CD4-positive, alpha-beta T cell treated with Interleukin-15 for 1 hour (primary cell): ENCODE results near the gene CREBRF.
A peak's percentile ranks its signal among the peaks of the same experiment; 100 is the strongest.
"Not testable (repeated sequence)": the region's sequence is repeated elsewhere in the genome, so short reads cannot be mapped to it uniquely, and the experiment has no call there.

ENCODE experiments used
- DNase-seq: peaks from one replicate; pipeline ENCODE4 v3.0.0-alpha.2; 2020

Gene CREBRF

GRCh38 chr5:173089581-173089980, 33.4 kb downstream of the CREBRF start:
- no peak for DNase-seq

DNA sequence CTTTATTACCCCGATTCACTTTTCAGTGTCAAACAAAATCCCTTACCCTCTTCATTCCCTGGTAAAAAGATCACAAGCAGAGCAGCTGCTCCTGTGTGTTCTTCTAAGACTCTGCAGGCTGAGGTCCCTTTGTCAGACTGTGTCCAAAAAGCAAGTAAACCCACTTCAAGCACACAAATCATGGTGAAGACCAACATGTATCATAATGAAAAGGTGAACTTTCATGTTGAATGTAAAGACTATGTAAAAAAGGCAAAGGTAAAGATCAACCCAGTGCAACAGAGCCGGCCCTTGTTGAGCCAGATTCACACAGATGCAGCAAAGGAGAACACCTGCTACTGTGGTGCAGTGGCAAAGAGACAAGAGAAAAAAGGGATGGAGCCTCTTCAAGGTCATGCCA, 34.5 kb downstream of the CREBRF start:
- DNase-seq = no peak

- no peak for DNase-seq
Observed at GRCh38 chr5:173091981-173092380, 35.8 kb downstream of the CREBRF start.

DNA sequence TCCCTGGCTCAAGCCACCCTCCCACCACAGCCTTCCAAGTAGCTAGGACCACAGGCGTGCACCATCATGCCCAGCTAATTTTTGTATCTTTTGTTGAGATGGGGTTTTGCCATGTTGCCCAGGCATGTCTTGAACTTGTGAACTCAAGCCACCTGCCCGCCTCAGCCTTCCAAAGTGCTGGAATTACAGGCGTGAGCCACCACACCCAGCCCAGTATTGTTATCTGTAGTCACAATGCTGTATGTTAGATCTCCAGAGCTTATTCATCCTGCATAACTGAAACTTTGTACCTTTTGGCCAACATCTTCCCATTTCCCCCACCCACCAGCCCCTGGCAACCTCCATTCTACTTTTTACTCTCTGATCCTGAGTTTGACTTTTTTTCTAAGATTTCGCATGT, 37.5 kb downstream of the CREBRF start:
- DNase-seq = no peak

DNA sequence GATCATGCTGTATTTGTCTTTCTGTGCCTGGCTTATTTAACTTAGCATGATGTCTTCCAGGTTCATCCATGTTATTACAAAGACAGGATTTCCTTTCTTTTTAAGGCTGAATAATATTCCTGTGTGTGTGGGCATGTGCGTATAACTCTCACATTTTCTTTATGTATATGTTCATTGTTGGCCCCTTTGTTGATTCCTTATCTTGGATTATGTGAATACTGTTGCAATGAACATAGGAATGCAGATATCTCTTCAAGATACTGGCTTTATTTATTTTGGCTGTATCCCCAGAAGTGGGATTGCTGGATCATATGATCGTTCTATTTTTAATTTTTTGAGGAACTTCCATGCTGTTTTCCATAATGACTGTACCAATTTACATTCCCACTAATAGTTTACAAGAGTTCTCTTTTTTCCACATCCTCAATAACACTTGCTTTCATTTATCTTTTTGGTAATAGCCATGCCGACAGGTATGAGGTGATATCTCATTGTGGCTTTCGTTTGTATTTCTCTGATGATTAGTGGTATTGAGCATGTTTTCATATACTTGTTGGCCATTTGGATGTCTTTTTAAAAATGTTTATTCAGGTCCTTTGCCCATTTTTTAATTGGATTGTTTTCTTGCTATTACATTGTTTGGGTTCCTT, 38.0 kb downstream of the CREBRF start:
- DNase-seq = no peak

- no peak for DNase-seq
Observed at GRCh38 chr5:173098787-173099186, 42.6 kb downstream of the CREBRF start.

- no peak for DNase-seq
Observed at GRCh38 chr5:173099461-173099860, 43.3 kb downstream of the CREBRF start.

- DNase-seq = no peak
Observed at GRCh38 chr5:173101245-173101644, 45.1 kb downstream of the CREBRF start.

DNA sequence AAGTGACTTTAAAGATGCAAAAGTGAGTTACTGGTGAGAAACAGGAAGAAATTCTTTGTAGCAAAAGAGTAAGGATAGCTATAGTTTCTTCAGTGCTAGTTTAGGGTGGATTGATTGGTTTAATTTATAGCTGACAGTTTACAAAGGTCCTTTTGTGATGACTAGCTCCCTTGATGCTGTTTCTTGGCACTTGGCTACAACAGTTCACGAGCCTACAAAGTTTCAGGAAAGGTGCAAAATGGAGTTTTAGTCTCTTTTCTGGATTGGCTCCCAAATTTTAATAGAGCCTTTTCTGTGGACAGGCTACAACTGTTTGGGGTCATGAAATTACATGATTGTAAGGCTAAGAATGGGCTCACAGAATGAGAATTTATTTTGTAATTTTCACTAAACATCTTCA, 47.3 kb downstream of the CREBRF start:
- no peak for DNase-seq

- no peak for DNase-seq
Observed at GRCh38 chr5:173108914-173109313, 52.8 kb downstream of the CREBRF start.

GRCh38 chr5:173114536-173114935, 58.4 kb downstream of the CREBRF start:
- no peak for DNase-seq

- no peak for DNase-seq
Observed at GRCh38 chr5:173119719-173120118, 63.6 kb downstream of the CREBRF start.

DNA sequence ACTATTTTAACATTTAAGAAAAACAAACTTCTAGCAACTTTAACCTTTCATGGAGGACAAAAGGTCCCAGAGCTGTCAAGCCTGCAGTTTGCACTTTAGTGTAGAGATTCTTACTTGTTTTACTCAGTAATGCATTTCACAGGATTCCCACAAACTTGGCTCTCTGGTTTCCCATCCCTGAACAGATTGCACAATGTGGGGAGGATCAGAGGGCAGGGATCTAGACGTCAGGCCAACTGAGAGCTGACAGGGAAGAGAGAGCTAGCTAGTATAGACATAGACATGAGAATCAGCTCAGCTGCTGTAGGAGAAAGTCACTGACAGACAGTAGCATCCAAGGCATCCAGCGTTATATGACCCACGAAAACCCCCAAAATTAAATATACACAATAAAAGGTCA, 67.3 kb downstream of the CREBRF start:
- DNase-seq = no peak

GRCh38 chr5:173132166-173132565, 76.0 kb downstream of the CREBRF start:
- DNase-seq = not testable (repeated sequence)

DNA sequence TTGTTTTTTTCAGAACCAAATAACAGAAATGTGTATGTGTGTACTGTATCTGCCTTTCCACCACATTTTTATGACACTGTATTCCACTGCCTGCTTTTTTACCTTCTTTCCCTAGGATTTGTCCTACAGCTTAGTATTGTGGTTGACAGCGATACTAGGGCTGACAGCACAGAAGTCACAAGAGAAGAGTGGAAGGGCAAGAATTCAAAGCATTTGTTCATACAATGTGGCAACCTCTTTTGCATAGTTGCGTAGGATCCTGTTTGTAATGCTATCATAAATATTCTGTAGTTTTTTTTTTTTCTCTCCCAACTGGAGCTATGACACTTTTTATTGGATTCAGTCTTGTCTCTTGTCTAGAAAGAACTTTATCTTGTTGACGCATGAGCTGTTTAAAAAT, 82.6 kb downstream of the CREBRF start:
- no peak for DNase-seq

- DNase-seq = no peak
Observed at GRCh38 chr5:173139631-173140030, 83.5 kb downstream of the CREBRF start.

DNA sequence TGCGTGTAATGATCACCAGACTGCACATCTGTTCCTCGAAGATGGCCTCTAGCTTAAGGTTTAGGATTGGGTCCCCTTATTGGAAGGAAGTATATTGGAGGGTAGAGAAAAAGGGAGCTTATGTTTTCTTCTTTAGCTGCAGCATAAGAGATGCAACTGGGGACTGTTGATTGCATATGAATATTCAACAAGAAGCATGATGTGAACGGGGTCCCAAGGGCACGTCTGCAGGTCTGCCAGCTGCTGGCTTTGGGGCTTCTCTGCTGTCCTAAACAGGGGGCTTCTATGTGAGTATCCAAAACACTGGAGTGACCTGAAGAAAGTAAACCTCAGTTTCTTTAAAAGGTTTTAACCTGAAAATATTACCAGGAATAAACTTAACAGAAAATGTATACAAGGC, 84.6 kb downstream of the CREBRF start:
- DNase-seq = no peak

DNA sequence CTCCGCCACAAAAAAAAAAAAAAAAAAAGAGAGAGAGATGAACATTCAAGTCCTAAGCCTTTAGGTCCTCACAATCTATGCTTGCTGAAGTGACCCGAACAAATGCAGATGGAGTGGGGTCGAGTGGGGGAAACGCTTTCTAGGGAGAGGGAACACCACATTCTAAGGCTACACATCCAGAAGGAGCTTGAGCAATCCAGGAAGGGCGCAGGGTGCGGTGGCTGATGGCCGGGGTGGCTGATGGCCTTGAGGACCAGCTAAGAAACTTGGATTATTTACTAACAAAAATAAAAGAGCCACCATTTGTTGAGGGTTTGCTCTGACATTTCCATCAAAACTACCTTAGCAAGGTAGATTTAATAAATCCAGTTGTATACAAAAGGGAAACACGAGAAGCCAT, 87.4 kb downstream of the CREBRF start:
- DNase-seq = no peak

DNA sequence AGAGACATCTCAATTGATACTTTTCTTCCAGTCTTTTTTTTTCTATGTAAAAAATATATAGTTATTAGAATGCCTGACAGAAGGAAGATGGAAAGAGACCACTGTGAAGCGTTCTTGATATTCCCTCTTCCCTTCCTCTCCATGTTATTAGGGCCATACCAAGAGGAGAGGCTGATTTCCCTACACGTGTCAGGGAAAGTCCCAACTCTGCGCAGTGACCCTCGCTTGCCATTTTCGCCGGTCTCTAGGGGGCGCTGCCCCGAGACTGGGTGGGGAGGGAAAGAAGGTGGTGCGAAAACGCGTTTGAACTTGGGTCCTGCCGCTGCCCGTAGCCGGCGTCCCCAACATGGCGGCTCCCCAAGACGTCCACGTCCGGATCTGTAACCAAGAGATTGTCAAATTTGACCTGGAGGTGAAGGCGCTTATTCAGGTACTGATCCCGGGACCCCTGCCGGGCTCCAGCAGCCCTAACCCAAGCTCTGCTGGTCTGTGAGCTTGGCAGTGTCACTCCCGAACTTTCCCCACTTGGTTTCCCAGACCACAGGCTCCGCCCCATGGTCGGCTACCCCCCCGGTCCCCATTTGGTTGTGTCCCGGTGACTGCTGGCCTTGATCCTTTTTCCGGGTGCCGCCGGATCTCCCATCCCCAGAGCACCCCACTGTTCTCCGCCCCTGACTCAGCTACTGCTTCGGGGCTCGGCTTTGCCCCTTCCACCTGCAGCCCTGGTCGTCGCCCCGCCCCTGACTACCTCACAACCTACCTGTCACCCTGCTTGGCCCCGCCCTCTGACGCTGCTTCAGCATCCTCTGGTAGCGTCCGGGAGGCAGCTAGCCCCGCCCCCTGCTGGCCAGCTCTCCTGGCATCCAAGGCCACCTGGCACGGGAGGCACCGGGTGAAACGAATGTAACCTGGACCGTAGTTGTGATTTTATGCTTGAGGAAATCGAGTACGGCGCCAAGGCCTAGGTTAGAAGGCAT, 88.3 kb downstream of the CREBRF start, which contains the start of gene BNIP1:
TSS of gene BNIP1 (plus strand) at position 332 of the 977 bp plus-strand sequence. CDS start at position 347, 15 bp downstream.
- DNase-seq = peak; percentile 97

DNA sequence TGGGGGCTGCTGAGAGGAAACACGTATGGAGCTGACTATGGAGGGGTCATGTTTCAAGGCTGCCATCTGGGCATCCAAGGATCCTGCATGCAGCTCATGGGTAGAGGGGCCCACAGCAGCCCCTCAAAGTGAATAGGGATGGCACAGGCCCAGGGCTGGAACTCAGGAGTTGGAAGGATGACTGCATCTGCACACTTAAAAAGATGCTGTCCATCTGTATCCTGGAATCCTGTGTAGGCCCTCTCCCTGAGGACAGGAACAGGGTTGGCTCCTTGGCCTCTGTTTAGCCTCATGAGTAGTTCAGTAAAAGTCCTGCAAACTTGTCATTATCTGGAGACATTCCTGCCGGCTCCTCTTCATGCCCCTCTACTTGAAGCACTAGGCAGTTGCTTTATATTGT, 92.2 kb downstream of the CREBRF start:
- DNase-seq = no peak

DNA sequence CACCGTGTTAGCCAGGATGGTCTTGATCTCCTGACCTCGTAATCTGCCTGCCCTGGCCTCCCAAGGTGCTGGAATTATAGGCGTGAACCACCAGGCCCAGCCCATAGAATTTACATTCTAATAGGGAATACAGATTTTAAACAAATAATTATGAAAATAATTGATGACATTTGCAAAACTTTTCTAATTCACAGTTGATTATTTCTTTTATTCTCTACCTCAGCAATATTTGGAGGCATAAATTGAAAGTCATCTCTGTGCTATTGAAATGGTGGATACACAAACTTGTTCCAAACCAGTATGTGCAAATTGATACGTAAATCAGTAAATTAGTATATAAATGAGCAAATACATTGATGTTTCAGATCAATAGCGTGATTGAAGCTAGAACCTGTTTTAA, 96.4 kb downstream of the CREBRF start:
- no peak for DNase-seq

DNA sequence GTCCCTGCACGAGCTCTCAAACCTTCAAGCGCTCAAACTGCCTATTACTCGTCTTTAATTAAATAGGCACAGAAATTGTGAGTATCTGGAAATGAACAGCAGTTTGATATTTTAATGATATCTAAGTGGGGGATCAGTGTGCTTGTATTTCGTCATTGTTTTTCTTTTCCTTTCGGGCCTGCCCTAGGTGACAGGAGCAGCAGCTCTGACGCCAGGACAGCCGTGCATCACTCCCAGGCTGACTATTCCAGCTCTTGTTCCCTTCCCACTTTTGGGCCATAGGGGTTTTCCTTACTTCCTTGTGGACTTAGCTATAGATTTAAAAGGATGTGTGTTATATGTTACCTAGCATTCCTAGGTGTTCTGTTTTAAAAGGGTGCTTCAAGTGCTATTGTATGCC, 97.7 kb downstream of the CREBRF start:
- no peak for DNase-seq

DNA sequence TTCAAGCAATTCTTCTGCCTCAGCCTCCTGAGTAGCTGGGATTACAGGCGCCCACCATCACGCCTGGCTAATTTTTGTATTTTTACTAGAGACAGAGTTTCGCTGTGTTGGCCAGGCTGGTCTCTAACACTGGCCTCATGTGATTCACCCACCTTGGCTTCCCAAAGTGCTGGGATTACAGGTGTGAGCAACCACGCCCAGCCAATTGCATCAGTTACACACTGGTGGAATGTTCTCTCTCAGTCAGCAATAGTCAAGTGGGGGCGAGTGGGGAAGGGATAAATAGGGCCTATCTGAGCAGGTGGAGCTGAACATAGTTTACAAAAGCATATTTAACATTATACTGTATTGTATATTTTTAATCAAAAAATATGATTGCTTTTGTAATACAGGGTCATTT, 98.5 kb downstream of the CREBRF start:
- DNase-seq = not testable (repeated sequence)

DNA sequence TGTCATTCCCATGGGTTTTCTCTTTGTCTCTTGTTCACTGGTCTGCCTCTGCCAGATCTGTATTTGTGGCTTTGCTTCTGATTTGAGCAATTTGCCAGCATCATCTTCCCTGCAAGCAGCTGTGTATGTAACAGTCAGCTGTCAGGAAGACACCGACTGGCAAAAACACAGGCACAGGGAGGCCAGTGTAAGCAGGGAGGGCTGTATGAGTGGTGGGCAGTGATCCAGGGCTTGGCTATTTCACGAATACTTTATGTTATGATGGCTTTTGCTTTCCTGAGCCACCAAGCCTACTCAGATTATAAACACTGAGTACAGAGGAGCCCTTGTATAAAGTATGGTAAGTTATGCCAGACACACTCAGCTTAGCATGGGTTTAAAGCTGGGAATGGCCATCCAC, 99.8 kb downstream of the CREBRF start:
- no peak for DNase-seq
